Muscle of back (tissue), 11 donors: ENCODE data around the gene COL25A1. TPM values are rescaled to one million over a fixed set of nuclear protein-coding genes. Genes with fewer than 3 reads are reported as not detected.
A peak's percentile ranks its signal among the peaks of the same experiment; 100 is the strongest.

Experiments
- DNase-seq, 3 donors: peaks; one replicate each; pipeline versions ENCODE4 v3.0.0 to v3.0.0-alpha.2; 2013
- polyA plus RNA-seq, 10 donors: library from polyadenylated mRNA; unstranded; fragments of 120-200 nt; gene quantifications; one replicate each; pipeline ENCODE4 v1.2.1, GENCODE V29; 2013; ENCODE audit not compliant: insufficient read length in 10 of 10

The COL25A1 gene
- polyA plus RNA-seq, 10 donors: 4.2 to 8.4 (median 4.8) TPM

- DNase-seq: no peak
These were observed 381.9 kb downstream of the COL25A1 start for GRCh38 chr4:108920395-108921087.

GRCh38 chr4:108919226-108919893 lies 383.1 kb downstream of the COL25A1 start:
- peak in 2 of 3 donors; percentile 9 to 43 for DNase-seq

GRCh38 chr4:108917255-108917654 lies 385.2 kb downstream of the COL25A1 start:
- no peak for DNase-seq

- DNase-seq: no peak
These were observed 385.8 kb downstream of the COL25A1 start for GRCh38 chr4:108916638-108917037.

GRCh38 chr4:108906866-108907367 lies 395.5 kb downstream of the COL25A1 start:
- no peak for DNase-seq

- no peak for DNase-seq
These were observed 396.5 kb downstream of the COL25A1 start for GRCh38 chr4:108906006-108906405.

GRCh38 chr4:108903464-108904221 lies 398.8 kb downstream of the COL25A1 start:
- DNase-seq: no peak

GRCh38 chr4:108902769-108903168 lies 399.7 kb downstream of the COL25A1 start:
- DNase-seq: no peak

GRCh38 chr4:108901291-108901690 lies 401.2 kb downstream of the COL25A1 start:
- no peak for DNase-seq

GRCh38 chr4:108900018-108900580 lies 402.4 kb downstream of the COL25A1 start:
- DNase-seq: peak in 1 of 3 donors; percentile 30

GRCh38 chr4:108893468-108893867 lies 409.0 kb downstream of the COL25A1 start:
- DNase-seq: peak in 1 of 3 donors; percentile 10

- DNase-seq: no peak
These were observed 410.4 kb downstream of the COL25A1 start for GRCh38 chr4:108891896-108892590.

- DNase-seq: no peak
These were observed 412.0 kb downstream of the COL25A1 start for GRCh38 chr4:108890484-108890881.

- no peak for DNase-seq
These were observed 412.6 kb downstream of the COL25A1 start for GRCh38 chr4:108889696-108890483.

- no peak for DNase-seq
These were observed 413.7 kb downstream of the COL25A1 start for GRCh38 chr4:108888769-108889168.

- no peak for DNase-seq
These were observed 415.4 kb downstream of the COL25A1 start for GRCh38 chr4:108887034-108887433.

- DNase-seq: peak in 1 of 3 donors; percentile 54
These were observed 417.2 kb downstream of the COL25A1 start for GRCh38 chr4:108885211-108885610.

- DNase-seq: no peak
These were observed 417.9 kb downstream of the COL25A1 start for GRCh38 chr4:108884596-108884995.

GRCh38 chr4:108881986-108882385 lies 420.5 kb downstream of the COL25A1 start:
- DNase-seq: no peak

GRCh38 chr4:108881190-108881589 lies 421.3 kb downstream of the COL25A1 start:
- DNase-seq: peak in 2 of 3 donors; percentile 19 to 92

- no peak for DNase-seq
These were observed 423.7 kb downstream of the COL25A1 start for GRCh38 chr4:108878806-108879205.
